ENCODE measurements around the gene TAF6.

The TAF6 gene

DNA sequence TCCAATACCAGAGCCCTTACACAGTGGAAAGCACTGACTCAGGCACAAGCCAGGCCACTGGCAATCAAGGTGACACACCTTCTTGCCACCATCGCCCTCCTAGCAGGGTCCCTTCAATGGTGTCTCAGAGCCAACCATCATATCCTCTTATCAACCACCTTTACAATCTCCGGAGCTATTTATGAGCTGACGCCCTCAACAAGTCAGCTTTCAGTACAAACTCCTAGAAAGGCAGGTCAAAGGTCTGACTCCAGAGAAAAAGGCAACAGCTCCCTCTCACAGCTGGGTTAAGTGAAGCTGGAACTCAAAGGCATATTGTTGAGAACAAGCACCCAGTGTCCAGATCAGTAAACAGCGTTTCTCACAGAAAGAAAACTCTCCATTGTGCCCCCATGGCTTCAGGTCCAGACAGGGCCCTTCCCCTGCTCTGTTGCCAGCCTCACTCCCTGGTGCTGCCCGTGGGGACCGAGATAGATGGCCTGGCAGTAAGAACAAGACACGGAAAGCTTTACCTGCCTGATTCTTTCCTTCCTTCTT, 40.1 kb downstream of the TAF6 start:
- no peaks in the 10 kb centered on the region for H3K9me3 Mint-ChIP-seq
- peak overlapping the region; percentile 39 for H3K4me3 Mint-ChIP-seq
- H3K27me3 Mint-ChIP-seq, result no peaks in the 10 kb centered on the region
- peaks cover 37% of the 10 kb centered on the region for H3K4me1 Mint-ChIP-seq
- no peak overlapping the region for H3K27ac Mint-ChIP-seq
- peaks cover 16% of the 10 kb centered on the region for H3K36me3 Mint-ChIP-seq

- Mint-ChIP-seq H3K4me3 (peak overlapping the region; percentile 23), H3K9me3 (peaks cover 2% of the 10 kb centered on the region), H3K27me3 (no peaks in the 10 kb centered on the region), H3K27ac (no peak overlapping the region), H3K4me1 (peaks cover 29% of the 10 kb centered on the region), H3K36me3 (peaks cover 27% of the 10 kb centered on the region)
These were observed 42.0 kb downstream of the TAF6 start for GRCh38 chr7:100077205-100077604.

DNA sequence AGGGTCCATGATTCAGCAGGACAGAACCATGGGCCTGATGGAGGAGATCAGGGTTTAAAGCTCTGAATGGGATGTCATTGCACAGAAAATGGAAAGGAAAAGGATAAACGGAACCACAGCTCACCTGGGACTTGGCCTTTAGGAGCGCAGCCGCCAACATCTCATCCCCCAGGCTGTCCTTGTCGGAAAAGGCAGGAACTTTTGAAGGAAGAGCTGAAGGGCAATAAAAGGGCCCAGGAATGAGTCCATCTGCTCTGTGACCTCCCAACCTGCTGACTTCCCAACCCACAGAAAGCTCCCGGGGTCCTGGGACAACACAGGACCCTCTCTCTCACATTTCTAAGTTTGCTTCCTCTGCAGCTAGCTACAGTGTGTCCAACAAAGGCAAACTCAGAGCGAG, 43.7 kb downstream of the TAF6 start:
- H3K36me3 Mint-ChIP-seq, result peaks cover 45% of the 10 kb centered on the region
- peaks cover 13% of the 10 kb centered on the region for H3K9me3 Mint-ChIP-seq
- H3K27me3 Mint-ChIP-seq, result no peaks in the 10 kb centered on the region
- no peak overlapping the region for H3K27ac Mint-ChIP-seq
- no peak overlapping the region for H3K4me3 Mint-ChIP-seq
- H3K4me1 Mint-ChIP-seq, result peaks cover 19% of the 10 kb centered on the region

GRCh38 chr7:100074841-100075240, 44.3 kb downstream of the TAF6 start:
- Mint-ChIP-seq H3K4me1 (peaks cover 14% of the 10 kb centered on the region), H3K27me3 (no peaks in the 10 kb centered on the region), H3K4me3 (no peak overlapping the region), H3K36me3 (peaks cover 49% of the 10 kb centered on the region), H3K9me3 (peaks cover 13% of the 10 kb centered on the region), H3K27ac (no peak overlapping the region)

DNA sequence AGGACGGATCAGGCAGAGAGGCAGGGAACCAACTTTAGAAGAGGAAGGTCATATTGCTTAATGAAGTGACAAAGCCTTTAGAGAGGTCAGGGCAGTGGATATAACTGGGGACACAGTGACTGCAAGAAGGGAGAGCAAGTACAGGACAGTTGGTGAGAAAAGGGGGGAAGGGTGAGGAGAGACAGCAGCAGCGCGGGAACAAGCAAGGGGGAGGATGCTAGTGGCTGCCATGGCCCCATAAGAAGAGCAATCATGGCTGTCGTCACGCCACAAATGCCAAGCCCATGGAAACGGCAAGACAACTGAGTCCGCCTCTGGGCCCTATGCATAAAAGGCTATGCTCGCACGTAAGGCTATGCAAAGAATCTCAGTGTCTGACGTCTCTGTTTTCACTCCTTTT, 46.7 kb downstream of the TAF6 start:
- Mint-ChIP-seq H3K27me3 (no peaks in the 10 kb centered on the region), H3K36me3 (peaks cover 51% of the 10 kb centered on the region), H3K4me1 (peaks cover 4% of the 10 kb centered on the region), H3K9me3 (peaks cover 13% of the 10 kb centered on the region), H3K4me3 (no peak overlapping the region), H3K27ac (no peak overlapping the region)

DNA sequence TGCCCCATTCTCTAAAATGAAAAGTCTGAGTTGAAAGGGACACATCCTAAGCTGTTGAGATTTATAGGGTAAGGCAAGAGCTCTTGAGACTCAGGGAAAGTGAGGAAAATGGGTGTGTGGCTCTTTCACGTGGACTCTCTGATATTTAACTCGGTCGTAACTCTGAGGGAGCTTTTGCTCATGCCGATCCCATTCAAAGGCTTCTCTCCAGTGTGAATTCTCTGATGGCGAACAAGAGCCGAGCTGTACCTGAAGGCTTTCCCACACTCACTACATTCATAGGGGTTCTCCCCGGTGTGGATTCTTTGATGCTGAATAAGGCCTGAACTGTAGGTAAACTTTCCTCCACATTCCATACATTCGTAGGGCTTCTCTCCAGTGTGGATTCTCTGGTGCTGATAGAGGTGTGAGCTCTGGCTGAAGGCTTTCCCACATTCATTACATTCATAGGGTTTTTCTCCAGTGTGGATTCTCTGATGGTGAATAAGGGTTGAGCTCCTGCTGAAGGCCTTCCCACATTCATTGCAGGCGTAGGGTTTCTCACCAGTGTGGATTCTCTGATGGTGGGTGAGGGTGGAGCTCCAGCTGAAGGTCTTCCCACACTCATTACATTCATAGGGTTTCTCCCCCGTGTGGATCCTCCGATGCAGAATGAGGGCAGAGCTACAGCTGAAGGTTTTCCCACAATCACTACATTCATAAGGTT, 48.0 kb downstream of the TAF6 start:
- peaks cover 13% of the 10 kb centered on the region for H3K9me3 Mint-ChIP-seq
- no peak overlapping the region for H3K27ac Mint-ChIP-seq
- peaks cover 47% of the 10 kb centered on the region for H3K36me3 Mint-ChIP-seq
- H3K4me1 Mint-ChIP-seq, result no peaks in the 10 kb centered on the region
- no peak overlapping the region for H3K4me3 Mint-ChIP-seq
- no peaks in the 10 kb centered on the region for H3K27me3 Mint-ChIP-seq

DNA sequence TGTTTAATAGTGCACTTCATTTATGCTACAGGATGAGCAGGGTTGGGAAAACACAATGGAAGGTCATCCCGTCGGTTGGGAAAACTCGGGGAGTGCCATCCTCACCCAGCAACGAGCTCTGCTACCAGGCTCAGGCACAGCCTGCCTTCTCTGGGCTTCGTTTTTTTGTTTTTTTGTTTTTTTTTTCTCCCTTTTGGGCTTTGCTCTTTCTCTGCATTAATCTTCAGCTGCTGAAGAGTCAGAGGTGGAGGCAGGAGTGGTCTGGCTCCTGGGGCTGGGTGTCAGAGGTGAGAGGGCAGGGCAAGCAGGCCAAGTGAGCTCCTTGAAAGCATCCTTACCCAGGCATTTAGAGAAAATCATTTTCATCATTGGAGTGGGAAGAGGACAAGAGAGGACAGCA, 49.2 kb downstream of the TAF6 start:
- Mint-ChIP-seq H3K36me3 (peaks cover 38% of the 10 kb centered on the region), H3K27me3 (no peaks in the 10 kb centered on the region), H3K9me3 (peaks cover 13% of the 10 kb centered on the region), H3K27ac (no peak overlapping the region), H3K4me3 (no peak overlapping the region), H3K4me1 (no peaks in the 10 kb centered on the region)

DNA sequence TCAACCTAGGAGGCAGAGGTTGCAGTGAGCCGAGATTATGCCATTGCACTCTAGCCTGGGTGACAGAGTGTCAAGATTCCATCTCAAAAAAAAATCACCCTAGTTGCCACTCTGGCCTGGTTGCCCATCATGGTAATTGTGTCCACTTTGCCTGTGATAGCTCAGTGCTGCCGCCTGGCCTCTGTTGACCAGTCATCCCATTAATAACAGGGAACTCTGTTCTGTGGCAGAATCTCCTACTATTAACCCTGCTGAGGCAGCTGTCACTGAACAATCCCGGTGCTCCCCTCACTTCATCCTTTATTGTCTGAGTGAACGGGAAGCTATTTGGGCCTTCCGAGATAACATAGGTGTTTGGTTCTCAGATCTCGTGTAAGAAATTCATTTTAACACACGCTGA, 52.2 kb downstream of the TAF6 start:
- no peak overlapping the region for H3K27ac Mint-ChIP-seq
- H3K9me3 Mint-ChIP-seq, result peaks cover 8% of the 10 kb centered on the region
- H3K27me3 Mint-ChIP-seq, result no peaks in the 10 kb centered on the region
- no peaks in the 10 kb centered on the region for H3K4me1 Mint-ChIP-seq
- H3K4me3 Mint-ChIP-seq, result no peak overlapping the region
- peaks cover 28% of the 10 kb centered on the region for H3K36me3 Mint-ChIP-seq

DNA sequence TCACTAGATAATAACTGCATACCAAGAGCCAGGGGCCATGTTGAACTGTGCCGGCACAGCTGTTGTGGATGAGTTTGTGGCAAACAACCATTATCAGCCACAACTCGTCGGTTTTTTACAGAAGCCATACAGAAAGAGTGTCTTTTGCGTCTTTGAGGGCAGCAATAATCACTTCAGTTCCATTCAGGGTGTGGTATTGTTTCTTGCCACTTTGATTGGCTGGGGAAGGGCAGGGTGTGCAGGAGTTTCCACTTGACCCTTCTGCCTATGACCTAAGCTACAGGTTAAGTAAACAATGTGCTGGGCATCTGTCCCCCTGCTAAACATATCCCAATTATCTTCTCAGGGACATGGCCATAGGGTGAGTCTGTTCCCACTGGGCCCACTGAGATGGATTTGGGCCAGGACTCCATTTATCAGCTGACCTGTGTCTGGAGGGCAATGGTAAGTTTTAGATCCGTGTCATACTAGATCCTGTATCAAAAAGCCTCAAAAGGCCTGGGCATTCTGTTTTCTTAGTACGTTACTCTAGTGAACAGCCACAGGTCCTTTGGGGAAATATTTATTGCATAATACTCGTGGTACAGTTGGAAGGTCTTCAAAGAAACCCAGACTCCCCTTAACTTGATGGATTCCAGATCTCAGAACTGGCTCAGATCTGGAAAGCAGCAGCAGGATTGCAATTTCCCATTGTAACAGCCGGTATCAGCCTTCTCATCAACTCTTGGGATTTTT, 53.5 kb downstream of the TAF6 start:
- Mint-ChIP-seq H3K27ac (no peak overlapping the region), H3K27me3 (no peaks in the 10 kb centered on the region), H3K4me1 (no peaks in the 10 kb centered on the region), H3K4me3 (no peak overlapping the region), H3K36me3 (peaks cover 16% of the 10 kb centered on the region), H3K9me3 (no peaks in the 10 kb centered on the region)

GRCh38 chr7:100064162-100064561, 55.0 kb downstream of the TAF6 start:
- no peak overlapping the region for H3K27ac Mint-ChIP-seq
- H3K36me3 Mint-ChIP-seq, result peaks cover 10% of the 10 kb centered on the region
- H3K4me1 Mint-ChIP-seq, result no peaks in the 10 kb centered on the region

GRCh38 chr7:100063376-100063775, 55.8 kb downstream of the TAF6 start:
- Mint-ChIP-seq H3K27ac (no peak overlapping the region), H3K36me3 (peaks cover 12% of the 10 kb centered on the region), H3K27me3 (no peaks in the 10 kb centered on the region), H3K4me3 (no peak overlapping the region), H3K4me1 (no peaks in the 10 kb centered on the region), H3K9me3 (no peaks in the 10 kb centered on the region)

More at GRCh38 chr7:100064162-100064561, 55.0 kb downstream of the TAF6 start:
- H3K27me3 Mint-ChIP-seq, result no peaks in the 10 kb centered on the region
- H3K9me3 Mint-ChIP-seq, result no peaks in the 10 kb centered on the region
- H3K4me3 Mint-ChIP-seq, result no peak overlapping the region

- H3K4me1 Mint-ChIP-seq, result no peaks in the 10 kb centered on the region
- peak overlapping the region; percentile 19 for H3K27ac Mint-ChIP-seq
- no peaks in the 10 kb centered on the region for H3K9me3 Mint-ChIP-seq
- no peak overlapping the region for H3K4me3 Mint-ChIP-seq
- H3K36me3 Mint-ChIP-seq, result peaks cover 11% of the 10 kb centered on the region
- H3K27me3 Mint-ChIP-seq, result no peaks in the 10 kb centered on the region
These were observed 57.5 kb downstream of the TAF6 start for GRCh38 chr7:100061518-100062193.

- Mint-ChIP-seq H3K9me3 (no peaks in the 10 kb centered on the region), H3K27ac (no peak overlapping the region), H3K36me3 (peaks cover 11% of the 10 kb centered on the region), H3K27me3 (no peaks in the 10 kb centered on the region), H3K4me1 (no peaks in the 10 kb centered on the region), H3K4me3 (no peak overlapping the region)
These were observed 59.9 kb downstream of the TAF6 start for GRCh38 chr7:100059251-100059739.
